HL-60 (cell line): ENCODE measurements around the gene AK9.

Experiments
- DNase-seq, 2 experiments: peaks; one replicate each; pipeline ENCODE4 v3.0.0-alpha.2; 2010 to 2020; ENCODE audit warnings: low read depth in 1 of 2, low spot score in 1 of 2
- H3K27ac ChIP-seq: fragments of 250-450 bp; sonication (Bioruptor Pico); replicated peaks from 2 replicates; pipeline ENCODE4 v1.5.1; 2020; ENCODE audit warnings: mild to moderate bottlenecking, moderate library complexity
- H3K27me3 ChIP-seq: fragments of 250-450 bp; sonication (Bioruptor Pico); 2 replicates; pipeline ENCODE4 v1.5.1; 2021; ENCODE audit warnings: mild to moderate bottlenecking, moderate library complexity; ENCODE audit not compliant: insufficient read depth, poor library complexity, severe bottlenecking
- H3K4me3 ChIP-seq: replicated peaks from 2 replicates; pipeline ENCODE4 v1.5.1; 2011; ENCODE audit warnings: mild to moderate bottlenecking, control low read depth, low read length; ENCODE audit not compliant: insufficient read depth
- CTCF ChIP-seq: IDR thresholded peaks from one replicate; pipeline ENCODE4 v1.5.1; 2011; ENCODE audit warnings: low read length, control low read depth, inconsistent platforms; ENCODE audit not compliant: insufficient read depth
- GABPA ChIP-seq: IDR thresholded peaks from 2 replicates; pipeline ENCODE4 v1.6.1; 2012; ENCODE audit warnings: low read depth
- POLR2AphosphoS5 ChIP-seq: IDR thresholded peaks from 2 replicates; pipeline ENCODE4 v1.6.1; 2012; ENCODE audit warnings: low read depth
- REST ChIP-seq: IDR thresholded peaks from 2 replicates; pipeline ENCODE4 v1.6.1; 2012; ENCODE audit warnings: low read depth; ENCODE audit not compliant: insufficient replicate concordance
- SPI1 ChIP-seq: IDR thresholded peaks from 2 replicates; pipeline ENCODE4 v1.6.1; 2012; ENCODE audit warnings: low read depth, mild to moderate bottlenecking, borderline replicate concordance

The AK9 gene

GRCh38 chr6:109455437-109456110, 235.4 kb downstream of the AK9 start, which contains the start of gene MICAL1:
Gene MICAL1 (minus strand): TSS chr6:109455772. CDS start chr6:109454196, 1,576 bp downstream.
- TF ChIP-seq CTCF (peak; percentile 9), SPI1 (no peak)
- Histone ChIP-seq H3K27ac (peak within 1 kb of the TSS; percentile 59), H3K27me3 (no peaks in the 10 kb centered on the region), H3K4me3 (peak within 1 kb of the TSS; percentile 76)
- peak; percentile 54 to 58 for DNase-seq

- H3K4me3 ChIP-seq = peak overlapping the region; percentile 76
- peak; percentile 40 to 82 for DNase-seq
- peak overlapping the region; percentile 59 for H3K27ac ChIP-seq
- no peaks in the 10 kb centered on the region for H3K27me3 ChIP-seq
- TF ChIP-seq SPI1 (peak; percentile 85), CTCF (no peak), GABPA (no peak)
Measured at GRCh38 chr6:109454496-109455436, 236.2 kb downstream of the AK9 start.

- peak in 1 of 2 experiments; percentile 35 for DNase-seq
- peak overlapping the region; percentile 76 for H3K4me3 ChIP-seq
- no peaks in the 10 kb centered on the region for H3K27me3 ChIP-seq
- TF ChIP-seq POLR2AphosphoS5 = no peak
- no peak for TF ChIP-seq GABPA
- no peak for TF ChIP-seq CTCF
- TF ChIP-seq SPI1 = no peak
- no peak for TF ChIP-seq REST
- H3K27ac ChIP-seq = peak overlapping the region; percentile 59
Measured at GRCh38 chr6:109453594-109454495, 237.2 kb downstream of the AK9 start.

GRCh38 chr6:109453156-109453555, 237.8 kb downstream of the AK9 start:
- no peak overlapping the region for H3K4me3 ChIP-seq
- no peak for DNase-seq
- TF ChIP-seq CTCF = no peak
- no peak for TF ChIP-seq REST
- no peak for TF ChIP-seq GABPA
- no peak for TF ChIP-seq POLR2AphosphoS5
- TF ChIP-seq SPI1 = no peak
- H3K27me3 ChIP-seq = no peaks in the 10 kb centered on the region
- H3K27ac ChIP-seq = no peak overlapping the region
